H9 (cell line): ENCODE results near the gene MECR. TPM values are rescaled to one million over a fixed set of nuclear protein-coding genes. Genes with fewer than 3 reads are reported as not detected.

ENCODE experiments used
- DNase-seq: peaks from one replicate; pipeline ENCODE4 v3.0.0-alpha.2; 2017
- H2AFZ ChIP-seq: one replicate; pipeline ENCODE4 v1.6.1; 2013; ENCODE audit warnings: mild to moderate bottlenecking, low read length, control low read depth, moderate library complexity
- H2AK5ac ChIP-seq: 2 replicates; pipeline ENCODE4 v1.6.1; 2013; ENCODE audit warnings: low read length, control low read depth, mixed read lengths; ENCODE audit not compliant: insufficient read length
- H2BK120ac ChIP-seq: one replicate; pipeline ENCODE4 v1.6.1; 2013; ENCODE audit warnings: low read depth, mild to moderate bottlenecking, low read length, control low read depth, inconsistent platforms; ENCODE audit not compliant: poor library complexity, severe bottlenecking
- H2BK12ac ChIP-seq: 2 replicates; pipeline ENCODE4 v1.6.1; 2013; ENCODE audit warnings: low read length, control low read depth, mixed read lengths, low read depth; ENCODE audit not compliant: insufficient read length
- H2BK15ac ChIP-seq: 2 replicates; pipeline ENCODE4 v1.6.1; 2013; ENCODE audit warnings: low read depth, low read length, control low read depth
- H2BK20ac ChIP-seq: one replicate; pipeline ENCODE4 v1.6.1; 2013; ENCODE audit warnings: low read depth, mild to moderate bottlenecking, low read length, control low read depth, inconsistent platforms; ENCODE audit not compliant: poor library complexity, severe bottlenecking
- H2BK5ac ChIP-seq: 2 replicates; pipeline ENCODE4 v1.6.1; 2013; ENCODE audit warnings: low read length, control low read depth, mixed read lengths; ENCODE audit not compliant: insufficient read length
- H3K14ac ChIP-seq: 2 replicates; pipeline ENCODE4 v1.6.1; 2013; ENCODE audit warnings: low read length, control low read depth; ENCODE audit not compliant: insufficient read depth
- H3K18ac ChIP-seq: 2 replicates; pipeline ENCODE4 v1.6.1; 2013; ENCODE audit warnings: low read depth, mild to moderate bottlenecking, mixed read lengths, low read length, control low read depth; ENCODE audit not compliant: insufficient read length
- H3K23ac ChIP-seq: 2 replicates; pipeline ENCODE4 v1.6.1; 2013; ENCODE audit warnings: low read length, control low read depth, mixed read lengths, low read depth; ENCODE audit not compliant: insufficient read length
- H3K23me2 ChIP-seq: 2 replicates; pipeline ENCODE4 v1.6.1; 2013; ENCODE audit warnings: low read depth, mild to moderate bottlenecking, mixed read lengths, low read length, control low read depth; ENCODE audit not compliant: insufficient read length, poor library complexity, severe bottlenecking
- H3K27ac ChIP-seq: 2 replicates; pipeline ENCODE4 v1.5.1; 2013; ENCODE audit warnings: low read length, control low read depth, mixed read lengths, low read depth; ENCODE audit not compliant: insufficient read length
- H3K27me3 ChIP-seq: 2 replicates; pipeline ENCODE4 v1.6.1; 2013; ENCODE audit warnings: low read length, control low read depth, inconsistent platforms; ENCODE audit not compliant: insufficient read depth
- H3K4ac ChIP-seq: 2 replicates; pipeline ENCODE4 v1.6.1; 2013; ENCODE audit warnings: low read depth, mild to moderate bottlenecking, control low read depth, inconsistent platforms, low read length, moderate library complexity
- H3K4me1 ChIP-seq: 2 replicates; pipeline ENCODE4 v1.6.1; 2013; ENCODE audit warnings: low read length, control low read depth, inconsistent platforms; ENCODE audit not compliant: insufficient read depth
- H3K4me2 ChIP-seq: 2 replicates; pipeline ENCODE4 v1.6.1; 2013; ENCODE audit warnings: low read length, control low read depth, mixed read lengths; ENCODE audit not compliant: insufficient read length, insufficient read depth
- H3K56ac ChIP-seq: 2 replicates; pipeline ENCODE4 v1.6.1; 2013; ENCODE audit warnings: low read depth, mild to moderate bottlenecking, mixed read lengths, low read length, control low read depth; ENCODE audit not compliant: insufficient read length
- H3K79me1 ChIP-seq: 2 replicates; pipeline ENCODE4 v1.6.1; 2013; ENCODE audit warnings: low read depth, mild to moderate bottlenecking, moderate library complexity, low read length, control low read depth, inconsistent platforms; ENCODE audit not compliant: insufficient read depth, poor library complexity, severe bottlenecking
- H3K79me2 ChIP-seq: 2 replicates; pipeline ENCODE4 v1.6.1; 2013; ENCODE audit warnings: low read length, control low read depth, inconsistent platforms; ENCODE audit not compliant: insufficient read depth
- H3K9ac ChIP-seq: 2 replicates; pipeline ENCODE4 v1.6.1; 2013; ENCODE audit warnings: low read length, control low read depth, mixed read lengths; ENCODE audit not compliant: insufficient read length; ENCODE audit errors: extremely low read depth
- H3K9me3 ChIP-seq: one replicate; pipeline ENCODE4 v1.6.1; 2013; ENCODE audit warnings: low read depth, low read length, inconsistent platforms; ENCODE audit not compliant: control insufficient read depth
- H3T11ph ChIP-seq: one replicate; pipeline ENCODE4 v1.6.1; 2013; ENCODE audit warnings: mild to moderate bottlenecking, low read length, control low read depth, inconsistent platforms
- H4K20me1 ChIP-seq: one replicate; pipeline ENCODE4 v1.6.1; 2013; ENCODE audit not compliant: control insufficient read depth, insufficient read length, insufficient read depth
- H4K5ac ChIP-seq: 2 replicates; pipeline ENCODE4 v1.6.1; 2013; ENCODE audit warnings: low read depth, mild to moderate bottlenecking, mixed read lengths, low read length, control low read depth; ENCODE audit not compliant: insufficient read length
- H4K8ac ChIP-seq: replicated peaks from 2 replicates; pipeline ENCODE4 v1.6.1; 2013; ENCODE audit warnings: low read length, control low read depth, mixed read lengths, low read depth; ENCODE audit not compliant: insufficient read length
- H4K91ac ChIP-seq: 2 replicates; pipeline ENCODE4 v1.6.1; 2013; ENCODE audit warnings: low read depth, mild to moderate bottlenecking, moderate library complexity, mixed read lengths, low read length, control low read depth; ENCODE audit not compliant: insufficient read length
- H3K27ac Mint-ChIP-seq, 3 experiments: 2 replicates in 2 of 3; 3 replicates in 1 of 3; pipeline ENCODE4 v1.8.0; 2020 to 2021; ENCODE audit warnings: mixed read lengths in 3 of 3, mild to moderate bottlenecking in 1 of 3, moderate library complexity in 1 of 3
- H3K27me3 Mint-ChIP-seq: 2 replicates; pipeline ENCODE4 v1.8.0; 2021; ENCODE audit warnings: low read depth, mild to moderate bottlenecking, moderate library complexity, mixed read lengths
- H3K36me3 Mint-ChIP-seq, 3 experiments: 2 replicates in 2 of 3; 3 replicates in 1 of 3; pipeline ENCODE4 v1.8.0; 2020 to 2021; ENCODE audit warnings: low read depth in 3 of 3, mixed read lengths in 3 of 3; ENCODE audit not compliant: insufficient read depth in 1 of 3
- H3K4me1 Mint-ChIP-seq, 2 experiments: 2 replicates each; pipeline ENCODE4 v1.8.0; 2020; ENCODE audit warnings: mixed read lengths in 2 of 2
- H3K4me3 Mint-ChIP-seq, 2 experiments: 2 replicates in 1 of 2; 3 replicates in 1 of 2; pipeline ENCODE4 v1.8.0; 2020 to 2021; ENCODE audit warnings: mild to moderate bottlenecking in 2 of 2, mixed read lengths in 2 of 2, moderate library complexity in 1 of 2
- H3K9me3 Mint-ChIP-seq, 2 experiments: 2 replicates in 1 of 2; 3 replicates in 1 of 2; pipeline ENCODE4 v1.8.0; 2020; ENCODE audit warnings: mild to moderate bottlenecking in 2 of 2, mixed read lengths in 2 of 2, moderate library complexity in 1 of 2
- CTCF ChIP-seq: fragments of 200-600 bp; sonication (generic); conservative IDR thresholded peaks from 3 replicates; pipeline ENCODE4 v1.8.0; 2021; ENCODE audit warnings: antibody characterized with exemption, mild to moderate bottlenecking
- WGBS: extraction: QIAGEN DNeasy Blood & Tissue Kit; methylation state at CpG from one replicate; pipeline ENCODE4 v1.1.7; 2013; ENCODE audit warnings: missing lambda C conversion rate, low lambda C conversion rate, mixed read lengths; ENCODE audit not compliant: insufficient read length; ENCODE audit errors: extremely low coverage; 5-methylcytosine and 5-hydroxymethylcytosine counted together
- total RNA-seq: library from RNA; stranded (reverse); gene quantifications from 2 replicates; pipeline ENCODE4 v1.2.1, GENCODE V29; 2021

Gene MECR
- total RNA-seq, 1 experiment from 2014 or later, result 30.9 TPM

- no peak overlapping the region for H3K27ac ChIP-seq
- H4K20me1 ChIP-seq, result no peaks in the 10 kb centered on the region
- H3K79me2 ChIP-seq, result no peaks in the 10 kb centered on the region
- no peak overlapping the region for H2AFZ ChIP-seq
- Mint-ChIP-seq H3K4me3 (no peak overlapping the region; a peak in 1 of 5 replicates), H3K27me3 (no peaks in the 10 kb centered on the region), H3K27ac (no peak overlapping the region), H3K36me3 (peaks cover 8 to 23% (median 17%) of the 10 kb centered on the region in 3 experiments), H3K4me1 (peaks cover 15 to 19% of the 10 kb centered on the region in 2 experiments), H3K9me3 (peaks cover 3% of the 10 kb centered on the region in 2 experiments; a peak in 3 of 5 replicates)
- no peak overlapping the region for H3K4me2 ChIP-seq
- H3K14ac ChIP-seq, result no peak overlapping the region
- no peak overlapping the region for H2BK15ac ChIP-seq
- no peak overlapping the region for H4K5ac ChIP-seq
- H3K18ac ChIP-seq, result no peak overlapping the region
- DNase-seq, result no peak
- H2AK5ac ChIP-seq, result no peak overlapping the region
- H4K8ac ChIP-seq, result no peak overlapping the region
- H2BK120ac ChIP-seq, result no peak overlapping the region
- H3T11ph ChIP-seq, result no peak overlapping the region
- no peak overlapping the region for H4K91ac ChIP-seq
- no peak overlapping the region for H3K4ac ChIP-seq
- H3K23ac ChIP-seq, result no peak overlapping the region
- H3K27me3 ChIP-seq, result no peaks in the 10 kb centered on the region
- no peak overlapping the region for H2BK5ac ChIP-seq
- no CpG with 5 or more reads among the region's 3 CpGs for WGBS
- peaks cover 8% of the 10 kb centered on the region for H3K4me1 ChIP-seq
- no peaks in the 10 kb centered on the region for H3K9me3 ChIP-seq
- H2BK20ac ChIP-seq, result no peak overlapping the region
- no peaks in the 10 kb centered on the region for H3K23me2 ChIP-seq
- no peak overlapping the region for H2BK12ac ChIP-seq
- H3K79me1 ChIP-seq, result no peaks in the 10 kb centered on the region
- no peak overlapping the region for H3K9ac ChIP-seq
- no peak for TF ChIP-seq CTCF
- H3K56ac ChIP-seq, result no peak overlapping the region
These were observed 36.2 kb upstream of the MECR start for GRCh38 chr1:29266912-29267311.
